GM15510 (cell line): Measurements from ENCODE around the gene TSPAN5.

Experiments used
- POLR2A ChIP-seq: IDR thresholded peaks from 3 replicates; pipeline ENCODE4 v1.6.1; 2011; ENCODE audit warnings: borderline replicate concordance; ENCODE audit not compliant: insufficient read length; ENCODE audit errors: extremely low read depth

TSPAN5 gene

GRCh38 chr4:98606894-98607293 lies 51.5 kb downstream of the TSPAN5 start:
- TF ChIP-seq POLR2A, result no peak

GRCh38 chr4:98605216-98605615 lies 53.2 kb downstream of the TSPAN5 start:
- TF ChIP-seq POLR2A, result no peak

DNA sequence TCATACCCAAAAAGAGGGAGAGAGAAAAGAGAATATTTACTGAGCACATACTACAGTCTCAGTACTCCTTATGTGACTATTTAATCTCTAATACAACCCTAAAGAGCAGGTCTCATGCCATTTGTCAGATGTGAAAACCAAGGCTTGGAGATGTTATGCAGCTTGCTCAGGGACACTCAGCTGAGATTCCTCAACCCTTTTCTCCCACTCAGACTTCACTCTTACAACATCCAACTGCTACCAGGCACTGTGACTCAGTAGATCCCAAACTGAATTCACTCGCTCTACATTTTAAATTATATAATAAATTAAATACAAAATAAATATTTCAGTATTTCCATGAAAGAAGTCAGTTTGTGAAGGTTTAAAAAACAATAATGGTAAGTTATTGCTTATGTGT lies 53.7 kb downstream of the TSPAN5 start:
- no peak for TF ChIP-seq POLR2A

DNA sequence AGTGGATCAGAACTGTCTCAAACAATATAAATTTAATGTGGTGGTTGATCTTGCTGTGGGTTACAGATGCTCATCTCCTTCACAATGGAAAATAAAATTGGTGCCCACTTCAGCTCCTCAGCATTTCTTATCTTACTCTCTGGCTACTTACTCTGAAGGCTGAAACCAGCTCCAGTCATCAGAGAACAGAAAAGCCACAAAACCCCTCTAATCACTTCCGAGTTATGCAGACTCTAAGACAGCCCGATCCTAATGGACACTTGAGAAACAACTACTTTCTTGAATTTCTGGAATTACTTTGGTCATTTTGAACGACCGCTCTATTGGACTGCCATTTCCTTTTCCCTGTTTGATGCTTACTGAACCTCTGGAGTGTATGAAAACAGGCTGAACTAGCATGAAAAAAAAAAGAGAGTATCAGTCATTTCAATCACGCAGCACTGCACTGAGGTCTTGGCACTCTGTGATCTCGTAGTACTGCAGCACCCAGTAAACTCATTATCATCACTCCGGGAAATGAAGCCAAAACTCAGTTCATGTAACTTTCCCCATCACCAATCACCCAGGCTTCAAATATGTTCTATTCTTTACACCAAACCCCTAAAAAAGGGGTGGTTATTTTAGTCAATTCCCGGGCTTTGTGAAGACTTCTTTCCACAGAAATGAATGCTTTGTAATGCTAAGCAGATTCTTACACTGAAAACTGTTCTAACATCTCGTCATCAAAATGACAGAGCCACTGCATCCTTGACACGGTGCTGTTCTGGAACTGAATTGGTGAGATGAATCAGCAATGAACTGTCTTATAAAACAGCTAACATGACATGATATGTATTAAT lies 54.5 kb downstream of the TSPAN5 start:
- TF ChIP-seq POLR2A, result no peak

GRCh38 chr4:98602270-98602669 lies 56.1 kb downstream of the TSPAN5 start:
- TF ChIP-seq POLR2A, result no peak

GRCh38 chr4:98601708-98602107 lies 56.7 kb downstream of the TSPAN5 start:
- no peak for TF ChIP-seq POLR2A

DNA sequence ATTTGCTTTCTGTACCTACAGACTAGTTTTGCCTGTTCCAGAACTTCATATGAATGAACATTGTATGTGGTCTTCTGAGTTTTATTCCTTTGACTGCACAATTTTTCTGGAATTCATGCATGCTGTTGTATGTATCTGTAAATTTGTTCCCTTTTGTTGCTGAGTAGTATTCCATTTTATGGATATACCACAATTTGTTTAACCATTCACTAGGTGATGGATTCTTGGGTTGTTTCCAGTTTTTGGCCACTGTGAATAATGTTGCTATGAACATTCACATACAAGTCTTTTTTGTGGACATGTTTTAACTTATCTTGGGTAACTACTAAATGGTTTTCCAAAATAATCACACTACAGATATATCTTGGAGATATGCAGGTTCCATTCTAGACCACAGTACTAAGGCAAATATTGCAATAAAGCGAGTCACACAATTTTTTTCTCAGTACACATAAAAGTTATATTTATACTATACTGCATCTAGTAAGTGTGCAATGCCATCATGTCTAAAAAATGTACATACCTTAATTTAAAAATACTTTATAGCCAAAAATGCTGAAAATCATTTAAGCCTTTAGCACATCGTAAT lies 58.7 kb downstream of the TSPAN5 start:
- no peak for TF ChIP-seq POLR2A

GRCh38 chr4:98586962-98587354 lies 71.5 kb downstream of the TSPAN5 start:
- TF ChIP-seq POLR2A, result no peak

DNA sequence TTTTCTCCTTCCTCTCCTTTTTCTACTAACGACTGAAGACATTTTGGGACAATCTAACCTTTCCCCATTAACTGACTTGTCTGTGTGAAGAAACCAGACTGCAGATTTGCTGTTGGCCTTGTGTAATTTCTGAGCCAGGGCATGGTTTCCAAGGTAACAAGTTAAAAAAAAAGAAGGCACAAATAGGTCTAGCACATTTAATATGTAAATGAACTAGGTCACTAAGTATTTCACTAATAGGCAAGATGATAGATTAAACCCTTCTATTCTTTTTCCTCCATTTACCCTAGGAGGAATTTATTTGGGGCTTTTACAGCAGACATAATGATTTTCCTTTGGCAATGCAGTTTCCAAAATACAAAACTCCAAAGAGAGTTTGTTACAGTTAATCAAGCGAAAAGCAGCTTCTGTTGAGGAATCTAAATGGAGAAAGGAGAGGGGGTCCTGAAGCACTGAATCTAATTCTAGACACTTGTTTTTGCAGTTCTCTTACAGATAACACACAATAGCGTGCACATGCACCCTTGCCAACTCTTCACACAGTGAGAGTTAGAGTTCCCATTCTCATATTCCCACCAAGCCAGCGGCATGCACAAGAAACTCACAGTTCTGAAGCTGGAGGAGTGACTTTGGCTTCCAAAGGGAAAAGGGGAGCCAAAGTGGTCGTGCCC lies 72.0 kb downstream of the TSPAN5 start:
- no peak for TF ChIP-seq POLR2A

DNA sequence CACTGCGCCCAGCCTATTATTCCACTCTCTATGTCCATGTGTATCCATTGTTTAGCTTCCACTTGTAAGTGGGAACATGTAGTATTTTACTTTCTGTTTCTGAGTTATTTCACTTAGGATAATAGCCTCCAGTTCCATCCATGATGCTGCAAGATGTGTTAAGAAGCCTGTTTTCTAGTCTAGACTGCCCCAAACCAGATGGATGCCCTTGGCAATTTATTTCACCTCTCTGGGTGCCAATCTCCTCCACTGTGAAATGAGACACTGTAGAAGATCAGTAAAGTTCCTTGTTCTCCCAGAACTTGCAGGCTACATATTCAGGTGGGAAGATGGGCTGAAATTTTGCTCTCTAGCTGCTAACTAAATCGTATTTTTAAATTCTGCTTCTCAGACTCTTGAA lies 72.8 kb downstream of the TSPAN5 start:
- TF ChIP-seq POLR2A, result no peak

GRCh38 chr4:98584265-98584664 lies 74.1 kb downstream of the TSPAN5 start:
- no peak for TF ChIP-seq POLR2A

GRCh38 chr4:98583265-98583664 lies 75.1 kb downstream of the TSPAN5 start:
- TF ChIP-seq POLR2A, result no peak

DNA sequence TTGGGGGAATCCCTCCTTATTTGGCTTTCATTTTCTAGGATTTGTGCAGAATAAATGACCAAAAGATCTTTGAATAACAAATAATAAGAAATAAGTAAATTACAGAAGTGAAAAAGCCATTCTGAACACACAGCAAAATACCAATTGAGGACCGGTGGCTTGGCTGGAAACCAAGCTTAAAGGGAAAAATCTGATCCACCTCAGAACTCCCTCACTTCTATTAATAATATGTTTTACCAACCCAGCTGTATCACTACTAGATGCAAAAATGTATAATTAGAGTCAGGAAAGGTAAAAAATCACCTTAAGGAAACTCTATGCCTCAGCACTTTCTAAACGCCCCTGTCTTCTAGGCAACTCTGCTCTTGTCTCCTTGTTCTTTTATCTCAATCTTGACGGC lies 77.3 kb downstream of the TSPAN5 start:
- TF ChIP-seq POLR2A, result no peak

GRCh38 chr4:98577956-98578355 lies 80.5 kb downstream of the TSPAN5 start:
- no peak for TF ChIP-seq POLR2A

- TF ChIP-seq POLR2A, result no peak
Observed at GRCh38 chr4:98574816-98575215, 83.6 kb downstream of the TSPAN5 start.

GRCh38 chr4:98573791-98574190 lies 84.6 kb downstream of the TSPAN5 start:
- no peak for TF ChIP-seq POLR2A
